Islet precursor cell (in vitro differentiated cells): ENCODE results near the gene GRID2.
"Not testable (repeated sequence)": the region's sequence is repeated elsewhere in the genome, so short reads cannot be mapped to it uniquely, and the experiment has no call there.

Source experiments
- DNase-seq: peaks from one replicate; pipeline ENCODE4 v3.0.0-alpha.2; 2018

Gene GRID2

GRCh38 chr4:92303621-92304027, at the start of gene GRID2:
TSS of gene GRID2 (plus strand) at chr4:92303966.
- DNase-seq, result peak; percentile 77

GRCh38 chr4:92253986-92254671, 49.6 kb upstream of the GRID2 start:
- no peak for DNase-seq

GRCh38 chr4:92254767-92255442, 48.9 kb upstream of the GRID2 start:
- DNase-seq, result no peak

- DNase-seq, result no peak
These were observed 47.9 kb upstream of the GRID2 start for GRCh38 chr4:92255920-92256244.

GRCh38 chr4:92257931-92258857, 45.6 kb upstream of the GRID2 start:
- DNase-seq, result no peak

GRCh38 chr4:92261256-92261655, 42.5 kb upstream of the GRID2 start:
- no peak for DNase-seq

- no peak for DNase-seq
These were observed 41.4 kb upstream of the GRID2 start for GRCh38 chr4:92262371-92262770.

GRCh38 chr4:92263010-92263409, 40.8 kb upstream of the GRID2 start:
- no peak for DNase-seq

GRCh38 chr4:92263575-92263974, 40.2 kb upstream of the GRID2 start:
- no peak for DNase-seq

GRCh38 chr4:92264163-92264562, 39.6 kb upstream of the GRID2 start:
- DNase-seq, result no peak

- DNase-seq, result no peak
These were observed 38.7 kb upstream of the GRID2 start for GRCh38 chr4:92265021-92265420.

GRCh38 chr4:92265798-92266197, 38.0 kb upstream of the GRID2 start:
- no peak for DNase-seq

- DNase-seq, result no peak
These were observed 37.2 kb upstream of the GRID2 start for GRCh38 chr4:92266521-92266920.

- no peak for DNase-seq
These were observed 35.1 kb upstream of the GRID2 start for GRCh38 chr4:92268642-92269041.

GRCh38 chr4:92270908-92271307, 32.9 kb upstream of the GRID2 start:
- no peak for DNase-seq

GRCh38 chr4:92271551-92271950, 32.2 kb upstream of the GRID2 start:
- not testable (repeated sequence) for DNase-seq

GRCh38 chr4:92277057-92277881, 26.5 kb upstream of the GRID2 start:
- not testable (repeated sequence) for DNase-seq

GRCh38 chr4:92279296-92279695, 24.5 kb upstream of the GRID2 start:
- no peak for DNase-seq

- no peak for DNase-seq
These were observed 4.6 kb upstream of the GRID2 start for GRCh38 chr4:92299152-92299551.

GRCh38 chr4:92304121-92304520, 355 bp downstream of the GRID2 start:
- DNase-seq, result no peak

GRCh38 chr4:92304606-92305005, 840 bp downstream of the GRID2 start:
- DNase-seq, result no peak

GRCh38 chr4:92305148-92305877, 1.5 kb downstream of the GRID2 start:
- DNase-seq, result peak; percentile 97
